Lower leg skin (tissue), 4 donors: ENCODE measurements around the gene DEXI. TPM values are rescaled to one million over a fixed set of nuclear protein-coding genes. Genes with fewer than 3 reads are reported as not detected.

Experiments used
- DNase-seq, 2 donors: peaks; one replicate each; pipeline ENCODE4 v3.0.0-alpha.2; 2019; ENCODE audit warnings: low spot score in 2 of 2
- H3K4me3 ChIP-seq: fragments of 200-600 bp; sonication (generic); 2 replicates; pipeline ENCODE4 v1.5.1; 2017; ENCODE audit warnings: mild to moderate bottlenecking, low read depth; ENCODE audit not compliant: poor library complexity, severe bottlenecking
- CTCF ChIP-seq, 3 donors: fragments of 450-650 bp; IDR thresholded peaks; one replicate each; pipeline ENCODE4 v1.5.1; 2016; ENCODE audit warnings: antibody characterized with exemption in 3 of 3, mild to moderate bottlenecking in 3 of 3, moderate library complexity in 2 of 3
- POLR2A ChIP-seq, 2 donors: fragments of 450-650 bp; IDR thresholded peaks; one replicate each; pipeline ENCODE4 v1.6.1; 2016 to 2017; ENCODE audit warnings: antibody characterized with exemption in 2 of 2, mild to moderate bottlenecking in 1 of 2, moderate library complexity in 1 of 2
- WGBS, 2 donors: methylation state at CpG; one replicate each; pipeline ENCODE4 v1.1.5; 2018; 5-methylcytosine and 5-hydroxymethylcytosine counted together
- intact Hi-C: fragments of 100-400 bp; cut with DNase I; formaldehyde crosslinking; loops from one replicate; pipeline ENCODE4 v1.15.0; 2023; ENCODE audit warnings: low total_unique reads
- total RNA-seq, 4 donors: library from RNA; depleted of rRNA; stranded (reverse); fragments of >200 nt; gene quantifications; one replicate each; pipeline ENCODE4 v1.1.0, GENCODE V29; 2016

Gene DEXI
- total RNA-seq, 4 donors from 2014 or later: 38.1 to 63.6 (median 58.9) TPM

- H3K4me3 ChIP-seq: no peak overlapping the region
- DNase-seq: no peak
- TF ChIP-seq POLR2A (IDR thresholded peaks at IDR 0.05): no peak
- no peak for TF ChIP-seq CTCF (IDR thresholded peaks at IDR 0.05)
- 63 to 64% methylated on average over 3 of the region's 3 CpGs for WGBS, 2 donors
- intact Hi-C loops: no loop called here
These were observed 38.5 kb upstream of the DEXI start for GRCh38 chr16:10980813-10981212.

GRCh38 chr16:10979717-10980601 lies 37.7 kb upstream of the DEXI start:
- 33 to 37% methylated on average over 19 of the region's 19 CpGs for WGBS, 2 donors
- TF ChIP-seq POLR2A (IDR thresholded peaks at IDR 0.05) (no peak), CTCF (IDR thresholded peaks at IDR 0.05) (no peak)
- intact Hi-C loops: no loop called here

GRCh38 chr16:10978871-10979446 lies 36.7 kb upstream of the DEXI start:
- 90 to 92% methylated on average over 14 of the region's 14 CpGs for WGBS, 2 donors
- DNase-seq: no peak
- TF ChIP-seq POLR2A (IDR thresholded peaks at IDR 0.05) (no peak), CTCF (IDR thresholded peaks at IDR 0.05) (no peak)
- H3K4me3 ChIP-seq: no peak overlapping the region
- intact Hi-C loops: no loop called here

More at GRCh38 chr16:10979717-10980601, 37.7 kb upstream of the DEXI start:
- DNase-seq: peak in 1 of 2 donors; percentile 57
- H3K4me3 ChIP-seq: no peak overlapping the region

GRCh38 chr16:10978124-10978523 lies 35.9 kb upstream of the DEXI start:
- no peak overlapping the region for H3K4me3 ChIP-seq
- intact Hi-C loops: no loop called here
- 90 to 94% methylated on average over 6 of the region's 6 CpGs for WGBS, 2 donors
- TF ChIP-seq CTCF (IDR thresholded peaks at IDR 0.05): no peak
- no peak for TF ChIP-seq POLR2A (IDR thresholded peaks at IDR 0.05)
- no peak for DNase-seq

GRCh38 chr16:10976634-10977033 lies 34.4 kb upstream of the DEXI start:
- WGBS, 2 donors: 78 to 83% methylated on average over 3 of the region's 3 CpGs
- intact Hi-C loops: no loop called here
- no peak overlapping the region for H3K4me3 ChIP-seq
- no peak for DNase-seq
- TF ChIP-seq CTCF (IDR thresholded peaks at IDR 0.05) (no peak), POLR2A (IDR thresholded peaks at IDR 0.05) (no peak)
